NCI-H2171 treated with DMSO at 0.1 percent for 48 hours (cell line): ENCODE measurements around the gene MZT2A.
A peak's percentile ranks its signal among the peaks of the same experiment; 100 is the strongest.
"Not testable (repeated sequence)": the region's sequence is repeated elsewhere in the genome, so short reads cannot be mapped to it uniquely, and the experiment has no call there.

Experiments used
- DNase-seq: peaks from one replicate; lab custom pipeline; 2025; lab: John Stamatoyannopoulos, UW

MZT2A gene

DNA sequence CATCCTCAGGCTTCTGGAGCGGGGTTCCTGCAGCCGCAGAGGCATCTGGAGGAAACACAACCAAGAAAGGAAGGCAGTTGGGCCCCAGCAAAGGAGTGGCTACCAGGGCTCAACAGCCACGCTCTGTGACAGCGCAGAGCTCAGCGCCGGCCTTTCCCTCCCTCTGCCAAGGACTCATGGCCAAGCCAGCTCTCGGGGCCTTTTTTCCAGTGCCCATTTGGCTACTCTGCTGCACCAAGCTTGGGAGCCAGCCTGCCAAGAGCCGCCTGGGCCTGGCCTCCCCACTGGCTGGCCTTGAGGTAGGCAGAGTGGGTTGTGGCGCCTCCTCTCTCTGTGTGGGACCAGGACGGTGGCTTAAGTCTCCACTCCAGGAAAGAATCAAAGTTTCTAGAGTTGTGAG, 28.3 kb upstream of the MZT2A start:
- DNase-seq = no peak

DNA sequence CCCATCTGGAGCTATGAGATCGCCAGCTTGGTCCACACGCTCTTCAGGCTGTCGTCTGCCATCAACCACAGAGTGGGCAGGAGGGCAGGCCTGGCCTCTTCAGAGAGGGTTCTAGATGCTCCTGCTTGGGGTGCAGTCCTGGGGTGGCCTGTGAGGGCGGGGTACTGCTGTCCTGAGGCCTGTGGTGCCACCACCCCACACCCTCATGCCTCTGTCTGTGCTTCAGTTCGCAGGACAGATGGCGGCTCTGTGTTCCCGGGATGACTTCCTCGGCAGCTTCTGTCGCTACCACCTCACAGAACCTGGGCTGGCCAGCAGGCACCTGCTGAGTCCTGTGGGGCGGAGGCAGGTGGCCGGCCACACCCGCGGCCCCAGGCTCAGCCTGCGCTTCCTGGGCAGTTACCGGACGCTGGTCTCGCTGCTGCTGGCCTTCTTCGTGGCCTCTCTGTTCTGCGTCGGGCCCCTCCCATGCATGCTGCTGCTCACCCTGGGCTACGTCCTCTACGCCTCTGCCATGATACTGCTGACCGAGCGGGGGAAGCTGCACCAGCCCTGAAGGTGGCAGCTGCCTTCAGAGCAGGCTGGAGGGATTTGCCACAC, 27.8 kb upstream of the MZT2A start:
- DNase-seq = not testable (repeated sequence)

DNA sequence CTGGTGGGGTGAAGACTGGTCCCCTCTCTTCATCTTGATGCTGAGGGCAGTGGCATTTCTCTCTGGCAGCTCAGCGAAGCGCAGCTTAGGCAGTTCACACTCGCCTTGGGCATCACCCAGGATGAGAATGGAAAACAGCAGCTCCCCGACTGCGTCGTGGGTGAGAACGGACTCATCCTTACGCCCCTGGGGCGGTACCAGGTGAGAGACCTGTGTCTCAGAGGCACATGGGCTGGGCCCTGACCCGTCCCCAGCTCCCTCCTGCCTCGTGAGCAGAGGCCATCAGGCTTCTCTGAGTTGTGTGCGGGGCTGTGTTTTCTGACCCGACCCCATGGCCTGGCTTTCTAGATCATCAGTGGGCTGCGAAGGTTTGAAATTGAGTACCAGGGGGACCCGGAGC, 27.3 kb upstream of the MZT2A start:
- no peak for DNase-seq

DNA sequence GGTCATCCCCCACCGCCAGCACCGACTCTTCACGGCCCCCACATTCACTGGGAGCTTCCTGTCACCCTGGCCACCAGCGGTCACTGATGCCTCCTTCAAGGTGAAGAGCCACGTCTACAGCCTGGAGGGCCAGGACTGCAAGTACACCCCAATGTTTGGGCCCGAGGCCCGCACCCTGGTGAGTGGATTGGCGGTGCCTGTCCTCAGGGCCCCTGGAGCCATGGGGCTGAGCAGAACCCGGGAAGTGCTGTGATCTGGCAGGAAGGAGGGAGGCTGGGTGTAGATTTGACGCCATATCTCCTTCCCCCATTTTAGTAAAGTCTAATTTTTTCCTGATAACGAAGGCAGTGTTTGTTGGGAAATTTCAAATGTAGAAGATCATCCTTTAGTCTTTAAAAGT, 26.3 kb upstream of the MZT2A start:
- not testable (repeated sequence) for DNase-seq

DNA sequence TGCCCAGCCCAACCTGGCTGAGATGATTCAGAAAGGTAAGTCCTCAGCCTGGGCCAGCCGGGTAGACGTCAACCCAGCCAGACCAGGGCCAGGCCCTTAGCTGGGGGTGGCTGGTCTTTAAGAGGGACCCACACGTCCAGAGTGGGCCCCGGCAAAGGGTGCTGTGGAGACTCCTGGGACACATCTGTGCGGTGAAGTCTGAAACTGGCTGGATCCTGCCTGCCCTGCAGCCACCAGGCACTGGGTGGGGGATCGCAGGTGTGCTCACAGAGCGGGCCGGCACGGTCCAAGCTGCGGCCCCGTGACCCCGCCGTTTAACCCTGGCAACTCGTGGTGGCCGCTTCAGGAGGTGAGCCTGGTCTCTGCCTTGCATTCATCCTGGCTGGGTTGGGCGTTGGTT, 25.7 kb upstream of the MZT2A start:
- DNase-seq = not testable (repeated sequence)

GRCh38 chr2:131517106-131517831, 25.1 kb upstream of the MZT2A start:
- DNase-seq = no peak

DNA sequence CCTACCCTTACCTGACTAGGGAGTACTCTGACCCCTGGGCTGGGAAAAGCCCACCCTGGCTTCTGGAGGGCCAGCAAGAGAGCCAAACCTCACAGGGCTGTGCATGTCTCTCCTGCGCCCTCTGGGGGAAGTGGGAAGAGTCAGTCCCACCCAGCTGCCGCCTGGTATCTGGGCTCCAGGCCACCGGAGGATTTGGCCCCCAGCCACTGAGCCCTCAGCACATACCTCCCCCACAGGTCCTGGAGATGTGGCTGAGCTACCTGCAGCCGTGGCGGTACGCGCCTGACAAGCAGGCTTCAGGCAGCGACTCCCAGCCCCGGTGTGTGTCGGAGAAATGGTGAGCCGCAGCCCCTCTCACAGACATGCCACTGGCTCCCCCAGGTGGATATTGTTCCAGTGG, 24.4 kb upstream of the MZT2A start:
- peak; percentile 12 for DNase-seq

- no peak for DNase-seq
Observed at GRCh38 chr2:131516011-131516410, 23.8 kb upstream of the MZT2A start.

- not testable (repeated sequence) for DNase-seq
Observed at GRCh38 chr2:131515235-131515634, 23.0 kb upstream of the MZT2A start.

DNA sequence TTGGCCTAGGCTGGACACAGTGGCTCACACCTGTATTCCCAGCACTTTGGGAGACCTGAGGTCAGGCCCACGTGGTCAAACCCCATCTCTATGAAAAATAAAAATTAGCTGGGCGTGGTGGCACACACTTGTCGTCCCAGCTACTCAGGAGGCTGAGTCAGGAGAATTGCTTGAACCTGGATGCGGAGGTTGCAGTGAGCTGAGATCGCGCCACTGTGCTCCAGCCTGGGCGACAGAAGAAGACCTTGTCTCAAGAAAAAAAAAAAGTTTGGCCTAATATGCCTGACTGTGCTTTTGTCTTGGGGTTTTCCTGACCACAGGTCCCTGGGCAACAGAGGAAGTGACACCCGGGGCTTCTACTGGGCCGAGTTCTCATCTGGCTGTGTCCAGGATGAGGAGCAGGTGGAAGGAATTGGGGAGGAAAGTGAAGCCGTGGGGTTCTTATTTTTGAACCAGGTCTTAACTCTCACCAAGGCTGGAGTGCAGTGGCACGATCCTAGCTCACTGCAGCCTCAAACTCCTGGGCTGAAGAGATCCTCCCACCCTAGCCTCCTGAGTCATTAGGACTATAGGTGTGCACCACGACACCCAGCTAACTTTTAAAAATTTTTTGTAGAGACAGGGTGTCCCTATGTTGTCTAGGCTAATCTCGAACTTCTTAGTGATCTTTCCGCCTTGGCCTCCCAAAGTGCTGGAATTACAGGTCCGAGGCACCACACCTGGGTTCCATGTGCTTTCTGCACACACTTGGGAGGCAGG, 22.4 kb upstream of the MZT2A start:
- not testable (repeated sequence) for DNase-seq

GRCh38 chr2:131511969-131512870, 20.0 kb upstream of the MZT2A start:
- not testable (repeated sequence) for DNase-seq

GRCh38 chr2:131511291-131511968, 19.2 kb upstream of the MZT2A start:
- DNase-seq = not testable (repeated sequence)

- DNase-seq = no peak
Observed at GRCh38 chr2:131509615-131510014, 17.4 kb upstream of the MZT2A start.

- DNase-seq = not testable (repeated sequence)
Observed at GRCh38 chr2:131504082-131504750, 12.0 kb upstream of the MZT2A start.

DNA sequence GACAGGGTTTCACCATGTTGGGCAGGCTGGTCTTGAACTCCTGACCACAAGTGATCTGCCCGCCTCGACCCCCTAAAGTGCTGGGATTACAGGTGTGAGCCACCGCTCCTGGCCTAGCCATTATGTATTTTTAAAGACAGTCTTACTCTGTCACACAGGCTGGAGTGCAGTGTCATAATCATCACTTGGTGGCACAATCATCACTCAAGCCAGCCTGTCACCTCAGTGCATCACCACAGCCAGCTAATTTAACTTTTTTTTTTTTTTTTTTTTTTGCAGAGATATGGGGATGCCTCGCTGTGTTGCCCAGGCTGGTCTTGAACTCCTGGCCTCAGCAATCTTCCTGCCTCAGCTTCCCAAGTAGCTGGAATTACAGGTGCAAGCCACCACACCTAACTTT, 11.4 kb upstream of the MZT2A start:
- DNase-seq = not testable (repeated sequence)

DNA sequence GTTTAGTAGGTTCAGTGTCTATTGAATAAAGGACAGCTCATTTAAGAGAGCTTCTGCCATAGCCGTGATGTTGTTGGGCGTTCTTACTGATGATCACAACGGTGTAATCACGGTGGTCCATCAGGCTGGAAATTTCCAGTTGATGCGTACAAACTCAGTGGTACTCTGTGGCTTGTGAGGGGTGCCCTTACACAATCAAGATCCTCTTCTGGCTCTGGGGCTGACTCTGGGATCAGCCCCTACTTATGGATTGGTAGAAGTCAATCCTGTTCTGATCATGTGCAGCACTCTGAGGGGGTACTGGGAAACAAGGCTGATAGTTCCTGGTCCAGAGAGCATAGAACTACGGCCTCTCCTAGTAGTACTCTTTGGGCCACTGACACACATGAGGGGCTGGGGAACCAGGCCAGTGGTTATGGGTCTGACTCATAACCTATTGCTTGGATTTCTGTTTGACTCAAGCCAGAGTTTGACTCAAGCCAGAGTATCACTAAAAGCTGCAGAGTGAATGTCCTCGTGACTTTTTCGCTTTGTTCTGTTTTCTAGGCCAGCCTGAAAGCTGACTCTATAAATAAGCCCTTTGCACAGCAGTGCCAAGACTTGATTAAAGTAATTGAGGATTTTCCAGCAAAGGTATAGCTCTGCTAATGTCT, 6.2 kb upstream of the MZT2A start:
- DNase-seq = not testable (repeated sequence)

DNA sequence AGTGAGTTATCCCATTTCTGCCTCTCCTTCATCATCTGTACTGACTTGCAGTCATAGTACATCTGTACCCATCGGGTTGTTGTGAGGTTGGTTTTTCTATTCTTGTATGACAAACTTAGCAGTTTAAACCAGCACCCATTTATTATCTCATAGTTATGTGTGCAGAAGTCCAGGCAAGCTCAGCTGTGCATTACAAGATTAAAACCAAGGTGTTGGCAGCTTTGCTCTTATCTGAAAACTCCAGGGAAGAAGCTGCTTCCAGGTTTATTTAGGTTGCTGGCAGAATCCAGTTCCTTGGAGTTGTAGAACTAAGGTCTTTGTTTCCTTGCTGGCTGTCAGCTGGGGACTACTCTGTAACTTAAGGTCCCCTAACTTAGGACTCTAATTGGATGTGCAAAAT, 3.3 kb upstream of the MZT2A start:
- DNase-seq = not testable (repeated sequence)

DNA sequence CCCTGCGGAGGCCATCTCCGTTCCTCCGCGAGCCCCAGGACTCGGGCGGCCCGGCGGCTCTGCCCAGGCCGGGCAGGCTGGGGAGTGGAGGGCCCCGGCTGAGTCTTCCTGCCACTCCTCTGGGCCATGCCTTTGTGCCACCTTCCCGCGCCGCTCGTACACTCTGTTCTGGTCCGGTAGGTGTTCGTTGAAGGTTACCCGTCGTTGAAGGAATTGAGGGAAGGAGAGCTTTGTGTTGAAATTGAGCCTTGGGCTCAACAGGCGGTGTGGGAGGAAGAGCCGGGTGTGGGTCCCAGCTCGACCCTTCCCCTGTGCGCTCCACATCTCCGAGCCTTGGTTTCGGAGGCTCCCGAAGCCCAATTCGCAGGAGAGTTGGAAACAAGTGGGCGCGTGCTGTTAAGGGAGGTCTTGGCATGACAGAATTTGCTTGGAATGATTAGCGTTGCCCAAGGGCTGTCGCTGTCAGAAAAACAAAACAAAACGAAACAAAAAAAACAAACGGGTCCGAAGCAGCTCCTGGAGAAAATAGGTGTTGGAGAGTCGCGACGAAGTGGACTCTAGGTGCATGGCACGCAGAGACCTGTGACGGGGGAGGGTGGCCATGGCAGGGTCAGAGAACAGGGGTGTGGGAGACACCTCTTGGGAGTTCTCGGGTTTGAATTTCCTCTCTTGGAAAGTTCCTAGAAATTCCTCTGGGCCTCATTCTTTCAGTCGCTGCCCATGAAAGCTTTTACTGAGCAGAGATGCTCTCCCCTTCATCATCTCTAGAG, 1.2 kb upstream of the MZT2A start:
- DNase-seq = no peak

DNA sequence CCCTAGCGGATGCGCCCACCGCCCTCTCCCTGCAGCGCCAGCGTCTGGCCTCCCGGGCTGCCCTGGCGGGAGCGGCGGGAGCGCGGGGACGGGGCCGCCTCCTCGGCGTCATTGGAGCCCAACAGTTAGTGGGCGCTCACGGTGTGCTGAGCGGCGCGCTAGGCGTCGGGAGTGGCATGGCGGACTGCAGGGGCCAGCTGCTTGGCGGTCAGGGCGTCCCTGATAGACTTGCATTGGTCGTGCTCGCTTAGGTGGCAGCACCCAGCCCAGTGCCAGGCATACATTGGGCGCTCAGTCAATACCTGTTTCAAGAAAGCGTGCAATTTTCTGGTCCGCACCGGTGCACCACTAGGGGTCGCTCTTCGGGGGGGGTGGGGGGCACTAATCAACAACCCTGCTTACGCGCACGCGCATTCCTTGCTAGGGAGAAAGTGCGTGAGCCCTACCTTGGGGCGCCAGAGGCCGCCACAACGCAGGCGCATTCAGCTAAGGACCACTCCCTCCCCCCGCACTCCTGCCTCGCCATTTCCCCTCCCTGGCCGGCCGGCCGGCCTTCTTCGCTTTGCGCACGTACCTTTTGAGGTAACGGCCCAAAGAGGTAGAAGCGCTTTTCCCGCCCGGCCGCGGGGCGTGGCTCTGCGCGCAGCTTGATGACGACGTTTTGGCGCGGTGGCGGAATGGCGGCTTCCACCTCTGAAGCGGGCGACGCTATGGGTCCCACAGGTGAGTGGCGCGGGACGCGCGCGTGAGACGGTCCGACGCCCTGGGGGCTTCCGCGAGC, 411 bp upstream of the MZT2A start:
- peak; percentile 97 for DNase-seq
